Measurements from ENCODE around the gene NADK. TPM values are rescaled to one million over a fixed set of nuclear protein-coding genes. Genes with fewer than 3 reads are reported as not detected.

NADK gene
- polyA plus RNA-seq, 1 experiment, result 37.8 TPM

GRCh38 chr1:1760715-1761114 lies 17.6 kb downstream of the NADK start:
- no peak overlapping the region for H3K4me3 ChIP-seq (ENCODE audit: low read depth, low read length)
- ChIA-PET POLR2A (no interaction called here), CTCF (no interaction called here)
- no peaks in the 10 kb centered on the region for H3K9me3 ChIP-seq (ENCODE audit: control insufficient read depth, insufficient read depth, low read length)
- H3K27me3 ChIP-seq (ENCODE audit: control insufficient read depth, insufficient read depth, low read length), result no peaks in the 10 kb centered on the region
- no peak for TF ChIP-seq CTCF (IDR thresholded peaks at IDR 0.05; ENCODE audit: low read depth, low read length)
- no peak overlapping the region for H3K27ac ChIP-seq (ENCODE audit: low read depth, low read length)
- no peak for DNase-seq (ENCODE audit: low read depth, low spot score)

DNA sequence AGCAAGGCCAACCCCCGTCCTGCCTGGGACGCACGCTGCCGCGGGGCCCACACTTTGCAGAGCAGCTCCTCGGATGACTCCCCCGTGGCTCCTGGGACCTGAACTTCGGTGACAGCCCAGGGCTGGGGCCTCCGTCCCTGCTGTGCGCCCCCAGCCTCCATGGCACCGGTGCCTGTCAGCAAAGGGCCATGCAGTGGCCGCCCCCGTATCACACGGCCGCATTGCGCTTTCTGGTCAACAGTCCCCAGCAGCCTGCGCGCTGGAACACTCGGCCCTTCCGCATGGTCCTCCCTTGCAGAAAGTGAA lies 18.0 kb downstream of the NADK start:
- Histone ChIP-seq H3K9me3 (ENCODE audit: control insufficient read depth, insufficient read depth, low read length) (no peaks in the 10 kb centered on the region), H3K4me3 (ENCODE audit: low read depth, low read length) (no peak overlapping the region), H3K27ac (ENCODE audit: low read depth, low read length) (no peak overlapping the region), H3K27me3 (ENCODE audit: control insufficient read depth, insufficient read depth, low read length) (no peaks in the 10 kb centered on the region)
- POLR2A ChIA-PET, result no interaction called here
- CTCF ChIA-PET, result no interaction called here
- DNase-seq (ENCODE audit: low read depth, low spot score), result no peak
- TF ChIP-seq CTCF (IDR thresholded peaks at IDR 0.05; ENCODE audit: low read depth, low read length), result no peak

- CTCF ChIA-PET, result no interaction called here
- POLR2A ChIA-PET, result no interaction called here
These were observed 18.6 kb downstream of the NADK start for GRCh38 chr1:1759456-1760344.

DNA sequence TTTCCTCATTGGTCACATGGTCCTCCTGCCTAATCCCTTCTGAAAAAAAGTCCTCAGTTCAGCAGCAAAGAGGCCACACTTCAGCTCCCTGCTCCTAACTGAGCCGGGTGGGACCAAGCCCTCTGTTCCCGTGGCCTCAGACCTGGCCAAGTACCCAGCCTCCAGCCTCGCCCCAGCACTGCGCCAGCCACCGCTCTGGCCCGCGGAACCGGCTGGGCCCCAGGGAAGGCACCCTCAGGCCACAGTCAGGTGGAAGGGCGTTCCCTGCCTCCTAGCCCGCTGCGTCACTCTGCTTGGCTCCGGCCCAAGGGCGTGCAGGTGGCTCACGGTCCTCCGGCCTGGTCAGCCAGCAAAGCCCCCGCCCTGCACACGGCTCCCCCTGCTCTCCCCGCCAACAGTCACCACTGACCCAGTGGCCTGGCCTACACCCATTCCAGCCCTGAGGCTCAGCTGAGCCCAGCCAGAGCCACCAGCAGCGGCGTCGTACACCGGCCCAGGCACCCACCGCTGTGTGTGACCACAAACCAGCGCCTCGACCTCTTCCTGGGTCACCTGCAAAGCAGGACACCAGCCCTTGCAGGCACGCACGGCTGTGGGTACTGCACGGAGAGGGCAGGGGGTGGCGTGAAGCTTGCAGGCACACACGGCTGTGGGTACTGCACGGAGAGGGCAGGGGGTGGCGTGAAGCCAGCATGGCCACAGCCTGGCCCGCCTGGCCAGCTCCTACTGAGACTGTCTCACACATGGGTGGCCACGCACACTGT lies 19.4 kb downstream of the NADK start:
- CTCF ChIA-PET, result no interaction called here
- TF ChIP-seq CTCF (IDR thresholded peaks at IDR 0.05; ENCODE audit: low read depth, low read length), result no peak
- H3K27ac ChIP-seq (ENCODE audit: low read depth, low read length), result no peak overlapping the region
- no peak for DNase-seq (ENCODE audit: low read depth, low spot score)
- H3K9me3 ChIP-seq (ENCODE audit: control insufficient read depth, insufficient read depth, low read length), result no peaks in the 10 kb centered on the region; the same call in 1 of the 2 replicates
- no peaks in the 10 kb centered on the region for H3K27me3 ChIP-seq (ENCODE audit: control insufficient read depth, insufficient read depth, low read length)
- H3K4me3 ChIP-seq (ENCODE audit: low read depth, low read length), result no peak overlapping the region
- POLR2A ChIA-PET, result no interaction called here

More at GRCh38 chr1:1759456-1760344, 18.6 kb downstream of the NADK start:
- Histone ChIP-seq H3K4me3 (ENCODE audit: low read depth, low read length) (no peak overlapping the region), H3K9me3 (ENCODE audit: control insufficient read depth, insufficient read depth, low read length) (no peaks in the 10 kb centered on the region), H3K27ac (ENCODE audit: low read depth, low read length) (no peak overlapping the region), H3K27me3 (ENCODE audit: control insufficient read depth, insufficient read depth, low read length) (no peaks in the 10 kb centered on the region)
- DNase-seq (ENCODE audit: low read depth, low spot score), result no peak
- TF ChIP-seq CTCF (IDR thresholded peaks at IDR 0.05; ENCODE audit: low read depth, low read length), result no peak

DNA sequence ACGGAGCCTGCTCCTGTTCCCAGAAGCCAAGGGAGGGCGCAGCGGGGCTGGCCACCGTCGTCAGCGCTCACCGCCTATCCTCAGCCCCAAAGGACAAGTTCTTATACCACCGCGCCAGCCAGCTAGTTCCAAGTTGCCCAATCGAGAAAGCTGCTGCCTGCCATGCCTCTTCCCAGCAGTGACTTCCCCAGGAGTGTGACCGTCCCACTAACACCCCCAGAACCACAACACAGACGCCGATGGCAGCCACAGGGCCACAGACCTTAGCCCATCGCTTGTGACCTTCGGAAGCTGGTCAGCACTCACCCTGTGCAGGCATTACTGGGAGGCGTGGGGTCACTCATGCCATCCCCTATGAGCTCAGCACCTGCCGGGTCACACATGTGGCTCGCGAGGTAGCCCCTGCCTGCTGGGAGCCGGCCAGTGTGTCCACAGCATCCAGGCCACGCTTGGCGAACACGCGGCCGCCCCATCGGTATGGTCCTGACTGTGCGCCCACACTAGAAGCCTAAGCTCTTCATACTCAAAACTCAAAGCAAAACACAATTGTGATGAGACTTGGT lies 20.1 kb downstream of the NADK start:
- Histone ChIP-seq H3K4me3 (ENCODE audit: low read depth, low read length) (no peak overlapping the region), H3K27me3 (ENCODE audit: control insufficient read depth, insufficient read depth, low read length) (no peaks in the 10 kb centered on the region), H3K9me3 (ENCODE audit: control insufficient read depth, insufficient read depth, low read length) (no peaks in the 10 kb centered on the region; the same call in 1 of the 2 replicates), H3K27ac (ENCODE audit: low read depth, low read length) (no peak overlapping the region)
- TF ChIP-seq CTCF (IDR thresholded peaks at IDR 0.05; ENCODE audit: low read depth, low read length), result no peak
- ChIA-PET CTCF (no interaction called here), POLR2A (no interaction called here)
- DNase-seq (ENCODE audit: low read depth, low spot score), result no peak

All from AG04450 (cell line).